Mucosa of descending colon (tissue), 3 donors: ENCODE data around the gene TTC7B. TPM values are rescaled to one million over a fixed set of nuclear protein-coding genes. Genes with fewer than 3 reads are reported as not detected.

Source experiments
- ATAC-seq: fragments of 200-7000 bp; cut with Tn5 transposase; one replicate; pipeline ENCODE4 v1.9.1; 2020; ENCODE audit warnings: mild to moderate bottlenecking, moderate library complexity
- DNase-seq, 3 donors: peaks; one replicate each; pipeline ENCODE4 v3.0.0-alpha.2; 2020
- H3K36me3 ChIP-seq: fragments of 200-600 bp; one replicate; pipeline ENCODE4 v1.8.0; 2021; ENCODE audit warnings: low read depth, mild to moderate bottlenecking
- H3K4me1 ChIP-seq: fragments of 200-600 bp; one replicate; pipeline ENCODE4 v1.8.0; 2021; ENCODE audit warnings: low read depth, mild to moderate bottlenecking
- H3K4me3 ChIP-seq: fragments of 200-600 bp; one replicate; pipeline ENCODE4 v1.8.0; 2021; ENCODE audit warnings: mild to moderate bottlenecking
- H3K9me3 ChIP-seq: fragments of 200-600 bp; one replicate; pipeline ENCODE4 v1.8.0; 2021; ENCODE audit warnings: mild to moderate bottlenecking
- intact Hi-C, 2 donors: fragments of 100-400 bp; cut with DNase I in 1 of 2; cut with micrococcal nuclease in 1 of 2; formaldehyde crosslinking; loops; one replicate each; pipeline versions ENCODE4 v1.11.0 to v1.11.1; 2022; cut with DNase I, micrococcal nuclease
- total RNA-seq, 3 donors: library from RNA; stranded (reverse); fragmentation: NEBNext Ultra II Directional in 2 of 3; extraction: Animal tissue kit (Norgen Biotek cat#: 25700) in 2 of 3; gene quantifications; one replicate each; pipeline versions ENCODE4 v1.2.1 to v1.2.4, GENCODE V29; 2021 to 2023
- TF ChIP-seq, protein P1 (sequence below): fragments of 200-600 bp; IDR thresholded peaks from one replicate; pipeline ENCODE4 v1.8.0; 2022; ENCODE audit warnings: antibody characterized with exemption, mild to moderate bottlenecking
- donor health status: DM: no; HTN: no; CAD: no; lungs with moderate emphysema.
- donor health status: DM: no; HTN: no; CAD: no.
- donor health status: DM: no; HTN: yes; CAD: no.

The TTC7B gene
- total RNA-seq, 3 donors from 2014 or later = 6.0 to 72.8 (median 10.0) TPM

- DNase-seq (no peak), ATAC-seq (no peak)
- no peaks in the 10 kb centered on the region for H3K36me3 ChIP-seq
- no peaks in the 10 kb centered on the region for H3K9me3 ChIP-seq
- intact Hi-C loops = no loop called here
- TF ChIP-seq, protein P1, sequence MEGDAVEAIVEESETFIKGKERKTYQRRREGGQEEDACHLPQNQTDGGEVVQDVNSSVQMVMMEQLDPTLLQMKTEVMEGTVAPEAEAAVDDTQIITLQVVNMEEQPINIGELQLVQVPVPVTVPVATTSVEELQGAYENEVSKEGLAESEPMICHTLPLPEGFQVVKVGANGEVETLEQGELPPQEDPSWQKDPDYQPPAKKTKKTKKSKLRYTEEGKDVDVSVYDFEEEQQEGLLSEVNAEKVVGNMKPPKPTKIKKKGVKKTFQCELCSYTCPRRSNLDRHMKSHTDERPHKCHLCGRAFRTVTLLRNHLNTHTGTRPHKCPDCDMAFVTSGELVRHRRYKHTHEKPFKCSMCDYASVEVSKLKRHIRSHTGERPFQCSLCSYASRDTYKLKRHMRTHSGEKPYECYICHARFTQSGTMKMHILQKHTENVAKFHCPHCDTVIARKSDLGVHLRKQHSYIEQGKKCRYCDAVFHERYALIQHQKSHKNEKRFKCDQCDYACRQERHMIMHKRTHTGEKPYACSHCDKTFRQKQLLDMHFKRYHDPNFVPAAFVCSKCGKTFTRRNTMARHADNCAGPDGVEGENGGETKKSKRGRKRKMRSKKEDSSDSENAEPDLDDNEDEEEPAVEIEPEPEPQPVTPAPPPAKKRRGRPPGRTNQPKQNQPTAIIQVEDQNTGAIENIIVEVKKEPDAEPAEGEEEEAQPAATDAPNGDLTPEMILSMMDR = no peak
- no peak overlapping the region for H3K4me3 ChIP-seq
- H3K4me1 ChIP-seq = peaks cover 35% of the 10 kb centered on the region
These were observed 295.9 kb downstream of the TTC7B start for GRCh38 chr14:90520326-90520725.

DNA sequence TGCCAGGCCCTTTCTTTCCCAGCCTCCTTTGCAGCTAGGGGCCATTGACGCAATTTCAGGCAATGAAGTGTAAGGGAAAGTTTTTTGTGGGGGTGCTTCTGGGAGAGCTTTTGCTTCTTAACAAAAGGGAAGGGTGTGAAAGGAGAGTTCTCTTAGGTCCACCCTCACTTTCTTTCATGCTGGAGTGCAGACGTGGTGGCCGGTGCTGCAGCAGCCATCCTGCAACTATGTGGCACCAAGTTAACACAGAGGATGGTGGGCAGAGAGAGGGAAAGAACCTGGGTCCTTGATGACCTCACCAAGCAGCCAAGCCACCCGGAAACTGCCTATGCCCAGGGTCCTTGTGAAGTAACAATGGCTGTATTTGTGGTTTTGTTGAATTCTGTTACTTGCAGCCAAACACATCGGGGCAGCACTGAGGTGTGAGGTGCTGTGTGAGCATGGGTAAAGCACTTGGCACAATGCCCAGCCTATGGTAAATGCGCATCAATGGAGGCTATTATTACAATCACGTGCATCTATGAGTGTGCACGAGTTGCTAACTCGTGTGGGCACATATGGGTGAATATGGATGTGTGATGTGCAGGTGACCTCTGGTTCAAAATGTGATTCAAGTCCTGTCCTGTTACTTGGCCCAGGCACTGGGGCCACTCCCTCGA lies 296.8 kb downstream of the TTC7B start:
- Histone ChIP-seq H3K9me3 (no peaks in the 10 kb centered on the region), H3K36me3 (no peaks in the 10 kb centered on the region), H3K4me1 (peaks cover 35% of the 10 kb centered on the region), H3K4me3 (no peak overlapping the region)
- intact Hi-C loops = loop anchor here (10.0 kb wide), 1 partner anchor 115 kb away; no protein-coding TSS in a partner anchor
- no peak for ATAC-seq
- TF ChIP-seq, protein P1 = no peak
- no peak for DNase-seq

- TF ChIP-seq, protein P1 = peak; percentile 42
- Histone ChIP-seq H3K9me3 (no peaks in the 10 kb centered on the region), H3K4me1 (peaks cover 40% of the 10 kb centered on the region), H3K4me3 (no peak overlapping the region), H3K36me3 (no peaks in the 10 kb centered on the region)
- peak; percentile 60 for ATAC-seq
- DNase-seq = peak in 2 of 3 donors; percentile 52 to 53
- intact Hi-C loops = loop anchor here (10.0 kb wide), 1 partner anchor 114 kb away; no protein-coding TSS in a partner anchor
These were observed 297.3 kb downstream of the TTC7B start for GRCh38 chr14:90518941-90519256.

GRCh38 chr14:90518069-90518940 lies 297.9 kb downstream of the TTC7B start:
- no peaks in the 10 kb centered on the region for H3K36me3 ChIP-seq
- intact Hi-C loops = loop anchor here (10.0 kb wide), 1 partner anchor 114 kb away; no protein-coding TSS in a partner anchor
- TF ChIP-seq, protein P1 = no peak
- no peaks in the 10 kb centered on the region for H3K9me3 ChIP-seq
- DNase-seq (peak in 2 of 3 donors; percentile 49 to 69), ATAC-seq (peak; percentile 15)
- H3K4me3 ChIP-seq = no peak overlapping the region
- peaks cover 44% of the 10 kb centered on the region for H3K4me1 ChIP-seq

GRCh38 chr14:90517076-90517841 lies 299.0 kb downstream of the TTC7B start:
- TF ChIP-seq, protein P1 = no peak

More at GRCh38 chr14:90517076-90517841, 299.0 kb downstream of the TTC7B start:
- Histone ChIP-seq H3K36me3 (no peaks in the 10 kb centered on the region), H3K9me3 (no peaks in the 10 kb centered on the region), H3K4me1 (peaks cover 46% of the 10 kb centered on the region), H3K4me3 (no peak overlapping the region)
- DNase-seq = peak; percentile 62 to 70 (median 68)
- intact Hi-C loops = loop anchor here (10.0 kb wide), 1 partner anchor 112 kb away; no protein-coding TSS in a partner anchor
- ATAC-seq = peak; percentile 32
